Esophagus muscularis mucosa (tissue), 3 donors: ENCODE results near the gene STX18.

Experiments
- EP300 ChIP-seq: sonication (generic); formaldehyde crosslinking; IDR thresholded peaks from one replicate; pipeline ENCODE4 v1.6.1; 2017; ENCODE audit warnings: antibody characterized with exemption
- TF ChIP-seq, protein P1 (sequence below), 3 experiments: fragments of 200-600 bp in 2 of 3; fragments of 450-650 bp in 1 of 3; sonication (generic) in 2 of 3; IDR thresholded peaks; one replicate each; pipeline ENCODE4 v1.5.1; 2017 to 2019; ENCODE audit warnings: antibody characterized with exemption in 3 of 3, mild to moderate bottlenecking in 2 of 3, moderate library complexity in 1 of 3

DNA sequence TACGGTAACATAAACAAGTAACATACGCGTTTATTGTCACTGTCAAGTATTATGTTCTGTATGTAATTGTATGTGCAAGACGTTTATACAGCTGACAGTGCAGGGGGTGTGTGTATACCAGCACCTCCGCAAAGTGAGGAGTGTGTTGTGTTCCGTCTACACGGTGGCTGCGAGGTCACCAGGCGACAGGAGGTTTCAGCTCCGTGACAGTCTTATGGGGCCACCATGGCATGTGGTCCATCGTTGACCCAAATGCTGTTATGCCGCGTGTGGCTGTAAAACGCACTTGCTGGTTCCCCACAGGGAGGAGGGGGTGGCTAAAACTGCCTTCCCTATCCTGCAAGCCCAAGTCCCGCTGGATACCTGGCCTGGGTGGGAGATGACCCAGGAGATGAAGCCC lies 129.9 kb downstream of the STX18 start:
- TF ChIP-seq, protein P1, sequence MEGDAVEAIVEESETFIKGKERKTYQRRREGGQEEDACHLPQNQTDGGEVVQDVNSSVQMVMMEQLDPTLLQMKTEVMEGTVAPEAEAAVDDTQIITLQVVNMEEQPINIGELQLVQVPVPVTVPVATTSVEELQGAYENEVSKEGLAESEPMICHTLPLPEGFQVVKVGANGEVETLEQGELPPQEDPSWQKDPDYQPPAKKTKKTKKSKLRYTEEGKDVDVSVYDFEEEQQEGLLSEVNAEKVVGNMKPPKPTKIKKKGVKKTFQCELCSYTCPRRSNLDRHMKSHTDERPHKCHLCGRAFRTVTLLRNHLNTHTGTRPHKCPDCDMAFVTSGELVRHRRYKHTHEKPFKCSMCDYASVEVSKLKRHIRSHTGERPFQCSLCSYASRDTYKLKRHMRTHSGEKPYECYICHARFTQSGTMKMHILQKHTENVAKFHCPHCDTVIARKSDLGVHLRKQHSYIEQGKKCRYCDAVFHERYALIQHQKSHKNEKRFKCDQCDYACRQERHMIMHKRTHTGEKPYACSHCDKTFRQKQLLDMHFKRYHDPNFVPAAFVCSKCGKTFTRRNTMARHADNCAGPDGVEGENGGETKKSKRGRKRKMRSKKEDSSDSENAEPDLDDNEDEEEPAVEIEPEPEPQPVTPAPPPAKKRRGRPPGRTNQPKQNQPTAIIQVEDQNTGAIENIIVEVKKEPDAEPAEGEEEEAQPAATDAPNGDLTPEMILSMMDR (IDR thresholded peaks at IDR 0.05) = no peak
- no peak for TF ChIP-seq EP300
